T follicular helper cell (primary cell): ENCODE data around the gene FKBP8.

Experiments used
- DNase-seq: peaks from one replicate; pipeline ENCODE4 v3.0.0-alpha.2; 2020; ENCODE audit warnings: low read depth

FKBP8 gene

DNA sequence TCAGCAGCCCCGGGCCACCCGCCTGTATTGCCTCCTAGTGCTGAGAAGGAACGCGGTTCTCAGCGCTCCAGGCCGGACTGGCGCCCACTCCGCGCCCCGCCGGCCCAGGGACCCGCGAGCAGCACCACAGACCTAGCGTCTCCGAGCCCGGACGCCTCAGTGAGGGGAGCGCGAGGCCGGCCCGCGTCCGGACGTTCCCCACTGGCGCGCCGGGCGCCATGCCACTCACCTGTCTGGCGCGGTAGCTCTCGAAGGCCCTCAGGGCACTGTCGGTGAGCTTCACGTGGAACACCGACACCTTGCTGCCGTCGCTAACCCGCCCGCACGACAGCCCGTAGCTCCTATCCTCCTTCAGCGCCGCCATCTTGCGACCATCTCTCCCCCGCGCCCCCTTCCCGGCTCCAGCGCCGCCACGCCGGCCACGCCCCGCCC is 21.7 kb downstream of the FKBP8 start, which contains the start of gene ELL:
Gene ELL (minus strand): TSS at position 379 of the 432 bp plus-strand sequence. CDS start 15 bp downstream, at position 364.
- DNase-seq = no peak

DNA sequence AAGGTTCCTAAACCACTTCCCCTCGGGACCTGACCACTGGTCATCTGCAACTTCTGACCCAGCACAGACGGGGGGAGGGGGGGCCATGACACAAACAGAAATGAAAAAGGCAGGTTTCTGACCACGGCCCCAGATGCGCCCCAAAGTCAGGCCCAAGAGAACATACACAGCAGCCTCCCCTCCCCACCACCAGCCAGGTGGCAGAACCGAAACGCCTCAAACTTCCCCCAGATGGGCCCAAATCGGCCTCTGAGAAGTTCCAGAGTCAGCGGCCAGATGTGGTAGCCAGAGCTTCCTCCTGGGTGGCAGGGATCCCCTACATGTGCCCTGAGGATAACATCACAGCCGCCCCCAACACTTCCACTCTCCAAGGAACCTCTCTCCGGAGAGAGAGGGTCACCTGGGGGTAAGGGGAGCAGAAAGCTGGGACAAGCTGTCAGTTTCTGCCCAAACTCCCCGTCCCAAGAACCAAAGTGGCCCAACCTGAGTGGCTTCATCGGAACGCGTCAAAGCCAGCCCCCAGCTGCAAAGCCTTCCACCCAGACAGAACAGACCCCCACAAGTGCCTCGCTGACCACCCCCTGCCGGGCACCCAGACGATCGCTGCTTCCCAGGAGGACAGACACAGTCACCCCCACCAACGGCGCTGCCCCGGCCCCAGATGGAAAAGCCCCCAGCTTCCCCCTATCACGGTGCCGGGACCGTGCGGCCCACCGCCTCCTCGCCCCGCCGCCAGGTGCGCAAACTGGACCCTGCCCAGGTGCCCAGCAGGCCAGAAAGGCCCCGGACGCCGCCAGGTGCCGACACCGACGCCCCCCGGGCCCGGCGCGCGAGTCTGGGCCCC is 22.3 kb downstream of the FKBP8 start:
- DNase-seq = no peak

DNA sequence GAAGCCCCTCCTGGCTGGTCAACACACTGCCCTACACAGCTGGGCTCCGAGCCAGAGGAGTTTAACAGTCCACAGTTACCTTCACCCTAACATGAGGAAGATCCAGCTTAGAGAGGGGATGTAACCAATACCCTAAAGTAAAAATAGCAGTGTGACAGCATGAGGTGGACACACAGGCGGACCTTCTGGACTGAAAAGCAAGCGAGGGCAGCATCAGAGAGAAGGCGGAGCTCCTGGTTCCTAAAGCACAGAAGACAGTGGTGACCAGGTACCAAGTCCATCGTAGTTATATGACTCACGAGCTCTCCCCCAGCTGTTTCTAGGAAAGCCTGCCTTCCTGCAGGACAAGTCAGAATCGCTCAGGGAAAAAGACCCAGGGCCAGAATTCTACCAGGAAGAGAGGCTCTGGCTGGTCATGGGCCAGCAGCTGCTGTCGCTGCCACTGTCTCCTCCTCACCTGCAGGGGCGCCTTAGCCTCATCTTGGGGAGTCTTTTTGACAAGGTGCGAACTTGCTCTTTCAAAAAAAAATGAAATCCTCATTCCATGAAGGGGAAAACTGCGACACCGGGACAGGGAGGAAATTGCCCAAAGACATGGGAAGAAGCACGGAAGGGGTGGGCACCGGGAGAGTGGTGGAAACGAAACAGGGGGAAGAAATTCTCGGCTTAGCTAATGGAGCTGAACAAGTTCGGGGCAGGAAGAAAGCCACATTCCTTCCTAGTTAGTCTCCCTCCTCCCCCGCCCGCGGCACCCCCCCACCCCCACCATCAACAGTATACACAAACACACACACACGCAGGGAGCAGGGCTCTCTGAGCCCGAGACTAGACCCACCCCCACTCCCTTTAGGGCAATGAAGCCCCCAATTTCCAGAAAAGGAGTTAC is 23.2 kb downstream of the FKBP8 start:
- DNase-seq = peak; percentile 40

DNA sequence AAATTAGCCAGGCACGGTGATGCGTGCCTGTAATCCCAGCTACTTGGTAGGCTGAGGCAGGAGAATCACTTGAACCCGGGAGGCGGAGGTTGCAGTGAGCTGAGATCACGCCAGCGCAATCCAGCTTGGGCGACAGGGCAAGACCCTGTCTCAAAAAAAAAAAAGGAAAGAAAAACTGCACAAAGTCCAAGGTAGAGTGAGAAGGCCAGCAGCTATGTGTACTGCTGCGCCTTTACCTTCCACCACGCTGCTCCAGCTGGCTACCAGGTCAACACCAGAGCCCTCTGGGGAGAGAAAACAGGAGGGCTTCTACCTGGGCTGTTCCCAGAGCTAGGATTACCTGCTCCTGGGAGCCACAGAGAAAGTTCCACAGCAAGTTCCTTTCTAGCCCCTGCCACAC is 24.7 kb downstream of the FKBP8 start:
- DNase-seq = no peak

DNA sequence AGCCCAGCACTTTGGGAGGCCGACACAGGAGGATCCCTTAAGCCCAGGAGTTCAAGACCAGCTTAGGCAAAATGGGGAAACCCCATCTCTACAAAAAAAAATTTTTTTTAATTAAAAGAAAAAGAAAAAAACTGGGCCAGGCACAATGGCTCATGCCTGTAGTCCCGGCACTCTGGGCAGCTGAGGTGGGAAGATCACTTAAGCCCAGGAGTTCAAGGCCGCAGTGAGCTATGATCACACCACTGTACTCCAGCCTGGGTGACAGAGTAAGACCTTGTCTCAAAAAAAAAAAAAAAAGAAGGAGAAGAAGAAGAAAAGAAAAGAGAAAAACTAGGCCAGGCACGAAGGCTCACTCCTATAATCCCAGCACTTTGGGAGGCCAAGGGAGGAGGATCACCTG is 25.8 kb downstream of the FKBP8 start:
- DNase-seq = no peak

DNA sequence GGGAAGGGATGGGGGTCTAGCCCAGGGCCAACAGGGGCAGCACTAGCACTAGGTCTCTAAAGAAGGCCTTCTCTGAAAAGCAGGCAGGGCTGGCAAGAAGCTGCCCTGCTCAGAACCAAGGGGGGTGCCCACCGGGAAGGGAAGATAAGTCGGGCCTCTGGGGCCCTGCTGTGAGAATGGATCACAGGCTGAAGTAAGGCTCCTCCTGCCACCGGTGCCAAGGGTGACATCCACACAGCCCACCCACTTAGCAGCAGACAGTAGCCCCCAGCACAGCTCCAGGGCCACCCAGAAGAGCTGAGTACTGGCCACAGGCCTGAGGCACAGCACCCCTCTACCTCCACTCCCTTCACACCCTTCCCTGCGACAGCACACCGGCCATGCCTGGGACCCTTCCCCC is 27.4 kb downstream of the FKBP8 start:
- DNase-seq = no peak

DNA sequence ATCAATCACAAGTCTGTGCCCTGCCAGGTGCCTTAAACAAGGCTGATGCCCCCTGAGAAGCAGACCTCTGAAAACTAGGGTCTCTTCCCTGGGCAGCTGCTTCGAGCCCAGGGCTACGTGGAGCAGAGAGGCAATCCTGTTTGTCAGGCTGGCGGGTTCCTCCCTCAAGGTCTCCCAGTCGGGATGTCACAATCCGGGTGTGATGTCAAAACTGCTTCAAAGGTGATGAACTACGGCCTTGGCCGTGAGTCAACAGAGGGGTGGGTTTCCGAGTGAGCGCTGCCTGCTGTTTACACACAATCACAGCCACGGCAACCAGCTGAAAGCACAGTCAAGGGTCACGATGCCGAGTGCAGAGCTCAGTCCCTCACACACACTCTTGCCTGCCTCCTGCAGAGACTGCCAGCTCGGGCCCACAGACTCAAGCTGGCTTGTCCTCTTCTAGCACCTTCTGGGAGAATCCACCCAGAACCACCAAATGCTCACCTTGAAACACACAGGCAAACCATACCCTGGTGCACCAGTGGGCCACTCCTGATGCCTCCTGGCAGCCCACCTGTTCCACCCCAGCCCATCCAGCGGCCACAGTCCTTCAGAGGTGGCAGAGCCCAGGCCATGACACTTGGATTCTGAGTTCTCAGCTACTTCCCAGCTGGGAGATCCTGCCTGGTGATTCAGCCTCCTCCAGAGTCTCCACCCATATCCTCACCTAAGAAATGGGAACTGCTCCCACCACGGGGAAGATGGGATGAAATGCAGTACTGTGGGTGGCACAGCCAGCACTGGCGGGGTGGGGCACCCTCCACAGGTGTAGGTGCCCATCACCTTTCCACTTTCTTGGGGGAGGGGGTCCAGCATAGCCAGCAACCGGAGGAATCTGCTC is 28.3 kb downstream of the FKBP8 start:
- DNase-seq = no peak

DNA sequence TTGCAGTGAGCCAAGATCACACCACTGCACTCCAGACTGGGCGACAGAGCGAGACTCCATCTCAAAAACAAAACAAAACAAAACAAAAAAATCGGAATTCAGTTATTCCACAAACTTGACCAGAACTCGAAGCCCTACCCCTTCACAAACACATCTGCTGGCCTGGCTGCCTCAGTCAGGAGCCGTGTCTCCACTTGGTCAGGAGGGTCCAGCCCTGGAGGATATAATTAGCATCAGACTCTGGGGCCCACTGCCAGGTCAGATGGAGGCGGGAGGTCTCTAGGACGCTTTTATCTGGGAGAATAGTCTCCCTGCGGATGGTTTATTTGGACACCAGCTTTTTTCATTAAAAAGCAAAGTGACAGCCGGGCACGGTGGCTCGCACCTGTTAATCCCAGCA is 29.5 kb downstream of the FKBP8 start:
- no peak for DNase-seq

DNA sequence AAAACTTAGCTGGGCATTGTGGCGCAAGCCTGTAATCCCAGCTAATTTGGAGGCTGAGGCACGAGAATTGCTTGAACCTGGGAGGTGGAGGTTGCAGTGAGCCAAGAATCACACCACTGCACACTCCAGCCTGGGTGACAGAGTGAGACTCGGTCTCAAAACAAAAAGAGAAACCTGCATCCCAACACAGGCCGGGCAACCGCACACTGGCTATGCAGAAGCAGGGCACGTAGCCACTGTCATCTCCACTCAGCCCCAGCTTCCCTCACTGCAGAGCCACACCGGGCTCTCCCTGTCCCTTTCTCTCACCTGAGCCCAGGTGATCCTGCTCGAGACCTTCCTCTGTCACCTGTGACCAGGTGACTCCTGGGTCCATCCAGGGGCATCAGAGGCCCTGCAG is 33.2 kb downstream of the FKBP8 start:
- no peak for DNase-seq

DNA sequence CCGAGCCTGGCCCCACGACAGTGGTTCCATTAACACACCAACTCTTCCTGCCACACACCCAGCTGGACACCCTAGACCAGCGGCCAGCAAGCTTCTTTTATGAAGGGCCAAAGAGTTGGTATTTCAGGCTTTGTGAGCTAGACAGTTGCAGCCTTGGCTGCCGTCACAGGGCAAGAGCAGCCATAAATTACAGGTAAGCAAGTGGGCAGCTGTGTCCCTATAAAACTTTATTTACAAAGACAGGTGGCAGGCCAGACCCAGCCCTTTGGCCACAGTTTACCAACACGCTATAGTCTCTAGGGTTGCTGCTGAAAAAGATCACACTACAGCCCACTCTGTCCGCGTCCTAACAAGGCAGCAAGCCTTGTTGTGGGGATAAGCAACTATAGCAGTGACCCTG is 34.8 kb downstream of the FKBP8 start:
- DNase-seq = no peak

DNA sequence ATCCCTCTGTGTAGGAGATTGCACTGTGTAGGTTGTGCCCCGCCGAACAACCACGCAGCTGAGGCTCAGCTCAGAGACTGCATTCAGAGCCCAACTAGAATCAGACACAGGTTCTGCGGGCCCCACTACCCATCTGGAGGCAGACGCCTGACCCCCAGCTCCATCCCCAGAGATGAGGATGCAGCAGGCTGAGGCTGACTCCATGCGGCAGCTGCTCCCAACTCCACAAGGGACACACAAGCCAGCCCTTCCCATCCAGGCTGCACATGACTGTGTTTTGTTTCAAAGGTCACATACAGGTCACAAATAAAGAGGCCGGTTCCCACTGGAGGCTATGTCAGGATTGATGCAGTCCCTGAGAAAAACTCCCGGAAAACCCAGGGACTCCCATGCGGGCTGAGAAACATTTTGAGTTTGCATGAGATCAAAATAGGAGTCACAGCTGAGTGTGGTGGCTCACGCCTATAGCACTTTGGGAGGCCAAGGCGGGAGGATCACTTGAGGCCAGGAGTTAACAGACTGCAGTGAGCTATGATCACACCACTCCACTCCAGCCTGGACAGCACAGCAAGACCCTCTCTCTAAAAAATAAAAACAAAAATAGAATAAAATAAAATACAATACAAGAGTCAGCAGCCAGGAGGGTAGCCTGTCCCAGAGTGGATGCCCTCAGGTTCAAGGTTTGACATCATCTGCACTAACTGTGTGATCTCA is 35.5 kb downstream of the FKBP8 start:
- DNase-seq = no peak

DNA sequence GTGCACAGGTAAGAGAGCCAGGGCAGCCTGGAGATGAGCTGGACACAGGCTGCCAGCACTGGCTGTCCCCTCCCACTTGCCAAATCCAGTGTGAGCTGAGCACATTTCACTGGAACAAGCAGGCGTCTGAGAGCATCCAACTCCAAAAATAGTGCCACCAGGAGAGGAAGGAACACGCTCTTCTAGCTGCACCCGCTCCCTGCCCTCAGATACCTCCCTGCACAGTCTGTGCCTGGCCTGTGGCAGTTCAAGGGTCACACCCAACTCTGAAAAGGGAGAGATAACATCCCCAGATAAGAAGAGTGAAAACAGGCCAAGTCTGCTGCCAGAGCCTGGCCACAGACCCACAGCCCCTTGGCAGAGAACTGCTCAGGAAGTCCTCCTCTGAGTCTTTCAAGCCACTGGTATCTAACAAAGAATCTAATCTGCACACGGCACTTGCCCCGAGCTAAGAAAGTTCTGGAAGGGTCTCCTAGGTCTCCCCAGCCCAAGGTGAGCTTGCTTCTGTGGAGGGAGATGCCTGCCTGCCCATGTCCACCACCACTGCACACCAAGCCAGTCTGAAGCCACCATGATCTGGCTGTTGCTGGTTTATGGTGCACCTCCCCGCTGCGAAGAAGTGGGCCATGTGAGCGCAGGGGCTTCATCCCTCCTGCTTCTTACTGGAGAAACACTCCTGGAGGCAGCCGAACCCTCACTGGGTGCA is 36.2 kb downstream of the FKBP8 start:
- DNase-seq = no peak

DNA sequence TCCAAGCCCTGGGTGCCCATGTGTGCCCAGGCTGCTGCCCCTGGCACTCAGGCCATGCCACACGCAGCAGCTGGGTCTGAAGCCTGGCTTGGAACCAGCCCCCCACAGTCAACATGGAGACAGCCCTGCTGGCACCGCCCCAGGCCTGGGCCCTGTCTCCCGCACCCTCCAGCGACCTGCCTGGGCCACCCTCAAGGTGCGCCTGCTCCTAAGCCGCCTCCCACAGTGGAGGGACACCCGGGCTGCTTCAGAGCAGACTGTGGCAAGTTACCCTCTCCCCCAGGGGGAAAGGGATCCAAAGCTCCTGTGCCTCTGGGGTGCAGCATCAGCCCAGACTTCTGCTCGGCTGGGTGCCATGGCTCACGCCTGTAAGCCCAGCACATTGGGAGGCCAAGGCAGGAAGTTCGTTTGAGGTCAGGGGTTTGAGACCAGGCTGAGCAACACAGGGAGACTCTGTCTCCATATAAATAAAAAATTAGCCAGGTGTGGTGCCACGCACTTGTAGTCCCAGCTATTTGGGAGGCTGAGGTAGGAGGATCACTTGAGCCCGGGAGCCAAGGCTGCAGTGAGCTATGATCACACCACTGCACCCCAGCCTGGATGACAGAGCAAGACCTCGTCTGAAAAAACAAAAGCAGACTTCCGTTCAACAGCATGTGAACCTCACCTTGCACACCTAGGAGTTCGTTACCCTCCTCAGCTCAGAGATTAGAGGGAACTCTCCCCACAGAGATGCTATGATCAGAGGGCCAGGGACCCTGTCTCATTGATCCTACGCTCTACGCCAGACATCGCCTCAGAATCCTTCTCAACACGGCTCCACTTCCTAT is 37.1 kb downstream of the FKBP8 start:
- no peak for DNase-seq

DNA sequence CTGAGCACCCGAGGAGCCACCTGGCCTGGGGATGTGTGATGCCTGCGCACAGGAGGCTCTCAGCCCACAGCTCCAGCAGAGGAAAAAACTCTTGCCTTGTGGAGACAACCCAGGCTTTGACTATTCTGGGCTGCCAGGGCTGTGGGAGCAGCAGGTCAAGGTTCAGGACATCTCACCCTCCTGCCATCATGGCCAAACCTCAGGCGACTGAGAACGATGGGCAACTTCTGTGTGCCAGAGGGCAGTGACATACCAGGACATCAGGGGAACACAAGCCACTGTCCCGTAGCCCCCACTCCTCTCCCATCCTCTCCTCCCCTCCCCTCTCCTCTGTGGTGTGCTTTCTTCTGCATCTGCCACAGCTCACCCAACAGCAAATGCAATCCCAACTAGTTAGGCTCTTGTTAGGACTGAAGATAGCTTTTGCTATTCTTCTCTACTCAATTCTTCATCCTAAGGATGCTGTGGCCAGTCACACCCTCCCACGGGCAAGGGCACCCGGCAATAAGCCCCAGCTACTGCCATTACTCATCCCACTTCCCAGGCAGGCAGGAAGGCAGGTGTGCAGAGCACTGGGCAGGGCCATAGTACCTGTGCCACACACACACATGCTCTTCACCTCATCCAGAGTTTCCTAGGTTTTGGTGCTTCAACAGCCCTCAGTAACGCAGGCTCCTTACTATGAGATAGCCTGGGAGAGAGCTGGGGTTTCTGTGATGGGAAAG is 38.3 kb downstream of the FKBP8 start:
- DNase-seq = no peak

DNA sequence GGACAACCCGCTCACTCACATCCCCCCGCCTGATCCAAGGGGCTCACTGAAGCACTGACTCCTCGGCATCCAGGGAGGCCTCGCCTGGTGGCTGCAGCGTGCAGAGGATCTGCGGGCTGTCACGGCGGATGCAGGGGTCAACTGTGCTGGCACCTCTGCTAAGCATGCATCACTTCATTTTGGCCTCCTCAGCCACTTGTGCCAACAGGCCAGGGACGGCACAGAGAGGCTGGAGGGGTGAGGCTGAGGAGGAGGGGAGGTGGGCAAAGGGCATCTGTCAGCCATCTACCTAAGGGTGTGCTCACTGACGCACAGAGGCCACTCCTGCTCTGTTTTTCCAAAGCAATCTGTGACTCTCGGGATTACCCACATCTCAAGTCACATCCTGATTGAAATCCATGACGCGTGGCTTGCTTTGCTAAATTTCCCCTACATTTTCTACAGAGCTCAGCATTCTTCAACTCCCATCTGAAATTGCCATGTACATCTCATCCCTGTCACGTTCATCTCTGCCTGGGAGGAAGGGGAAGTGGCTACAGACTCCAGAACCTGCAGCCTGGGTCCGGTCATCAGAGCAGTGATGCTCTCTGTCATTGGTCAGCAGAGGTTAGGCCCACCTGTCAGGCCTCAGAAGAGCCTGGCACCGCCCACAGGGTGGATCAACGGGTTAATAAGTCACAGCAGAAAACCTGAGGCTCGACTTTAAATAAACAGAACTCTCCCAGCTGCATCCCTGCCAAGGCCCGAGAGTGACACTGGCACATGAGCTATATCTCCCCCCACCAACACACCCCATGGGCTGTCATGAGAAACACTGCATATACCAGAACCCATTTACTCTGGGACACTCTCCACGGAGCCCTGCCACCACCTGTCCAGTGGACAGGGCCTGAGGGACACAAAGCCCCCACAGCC is 39.1 kb downstream of the FKBP8 start:
- DNase-seq = no peak

DNA sequence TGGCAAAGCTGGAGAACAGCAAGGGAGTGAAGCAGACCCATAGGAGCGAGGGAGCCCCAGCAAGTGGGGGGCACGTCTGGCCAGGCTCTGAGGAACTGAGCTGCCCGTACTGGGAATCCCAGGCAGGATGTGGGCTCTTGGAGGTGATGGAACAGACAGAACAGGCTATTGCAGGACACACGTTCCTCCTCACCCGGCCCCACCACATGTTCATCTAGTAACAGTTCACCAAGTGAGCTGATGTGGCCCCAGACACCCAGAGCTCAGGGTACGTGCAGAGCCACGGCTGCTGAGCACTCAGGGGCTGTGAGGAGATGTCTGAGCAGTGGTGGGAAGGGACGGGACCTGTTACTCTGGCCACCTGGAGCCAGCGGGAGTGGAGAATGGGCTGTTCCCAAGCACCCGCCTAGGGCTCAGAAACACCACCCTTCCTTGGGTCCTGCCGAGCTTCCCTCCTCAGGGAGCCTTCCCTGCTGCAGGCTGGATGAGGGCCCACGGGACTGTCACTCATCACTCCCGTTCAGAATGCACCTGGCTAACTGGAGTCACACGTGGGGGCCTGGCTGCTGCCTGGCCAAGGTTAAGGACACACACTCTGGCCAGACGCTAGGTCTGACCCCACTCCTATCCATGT is 39.9 kb downstream of the FKBP8 start:
- no peak for DNase-seq

DNA sequence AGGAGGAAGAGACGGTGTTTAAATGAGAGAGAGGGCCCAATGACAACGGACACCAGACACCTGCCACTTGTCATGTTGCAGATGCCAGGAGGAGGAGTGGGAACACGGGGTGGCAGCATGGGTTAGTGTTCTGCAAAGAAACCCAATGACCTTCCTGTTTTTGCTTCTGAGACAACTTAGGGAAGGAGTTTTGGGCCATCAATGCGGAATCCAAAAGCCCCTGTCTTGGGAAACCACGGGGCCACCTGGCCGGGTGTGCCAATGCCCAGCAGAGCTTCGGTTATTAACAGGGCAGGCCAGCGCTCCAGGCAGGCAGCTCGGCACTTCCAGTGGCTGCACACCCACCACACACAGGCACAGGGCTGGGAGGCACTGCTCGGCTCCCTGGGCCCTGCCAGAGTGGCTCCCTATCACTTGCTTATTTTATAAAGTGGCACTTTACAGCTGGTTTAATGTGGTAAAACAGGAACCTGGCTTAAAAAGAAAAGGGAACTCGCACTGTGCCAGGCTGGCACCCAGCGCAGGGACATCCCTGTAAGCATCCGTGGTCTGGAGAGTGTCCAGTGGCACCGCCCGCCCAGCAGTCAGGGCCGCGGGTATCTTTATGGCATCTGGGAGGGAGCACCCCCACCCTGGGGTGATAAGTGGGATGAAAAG is 40.6 kb downstream of the FKBP8 start:
- DNase-seq = no peak
